HEK293 (cell line): ENCODE data around the gene LINS1.

Experiments used
- CTCF ChIA-PET: fragments of 350-600 bp; formaldehyde crosslinking; extraction: SDS; loops from one replicate; lab custom pipeline; 2021; ENCODE audit warnings: antibody characterized with exemption; lab: Yijun Ruan, JAX
- POLR2A ChIA-PET: fragments of 300-600 bp; formaldehyde crosslinking; extraction: SDS; loops from one replicate; lab custom pipeline; 2020; ENCODE audit warnings: antibody characterized with exemption, inconsistent platforms; lab: Yijun Ruan, JAX
- H3K27ac ChIP-seq: fragments of 200-500 bp; sonication (Bioruptor generic); 2 replicates; pipeline ENCODE4 v1.5.1; 2014; ENCODE audit warnings: low read depth, low read length, control low read depth, inconsistent platforms; ENCODE audit errors: extremely low read depth
- H3K36me3 ChIP-seq, 2 experiments: fragments of 200-500 bp in 1 of 2; sonication (Bioruptor generic) in 1 of 2; 1 replicate in 1 of 2; 2 replicates in 1 of 2; pipeline ENCODE4 v1.5.1; 2014 to 2017; ENCODE audit warnings: inconsistent platforms in 2 of 2, low read length in 2 of 2; ENCODE audit not compliant: control insufficient read depth in 2 of 2, insufficient read depth in 1 of 2
- H3K4me1 ChIP-seq: fragments of 200-500 bp; sonication (Bioruptor generic); 2 replicates; pipeline ENCODE4 v1.5.1; 2014; ENCODE audit warnings: mild to moderate bottlenecking, low read length, inconsistent platforms; ENCODE audit not compliant: control insufficient read depth, insufficient read depth
- H3K4me3 ChIP-seq: 2 replicates; pipeline ENCODE4 v1.5.1; 2011; ENCODE audit warnings: low read depth, mild to moderate bottlenecking, control low read depth, low read length, moderate library complexity
- H3K9me3 ChIP-seq: fragments of 200-500 bp; sonication (Bioruptor generic); 2 replicates; pipeline ENCODE4 v1.5.1; 2014; ENCODE audit warnings: low read depth, low read length, inconsistent platforms; ENCODE audit not compliant: control insufficient read depth, insufficient read depth
- BCL11B ChIP-seq: fragments of 450-650 bp; formaldehyde crosslinking; IDR thresholded peaks from 2 replicates; pipeline ENCODE4 v1.5.1; 2016; ENCODE audit warnings: low read depth, missing biosample characterization, missing genetic modification characterization
- BCL6B ChIP-seq: fragments of 450-650 bp; formaldehyde crosslinking; IDR thresholded peaks from 2 replicates; pipeline ENCODE4 v1.5.1; 2017; ENCODE audit warnings: missing biosample characterization, missing genetic modification characterization
- GFI1B ChIP-seq: fragments of 450-650 bp; formaldehyde crosslinking; IDR thresholded peaks from 2 replicates; pipeline ENCODE4 v1.5.1; 2016; ENCODE audit warnings: missing biosample characterization, missing genetic modification characterization
- KLF10 ChIP-seq: fragments of 450-650 bp; IDR thresholded peaks from 2 replicates; pipeline ENCODE4 v1.5.1; 2018; ENCODE audit warnings: missing biosample characterization, mild to moderate bottlenecking, missing genetic modification characterization
- MEIS1 ChIP-seq: sonication (generic); formaldehyde crosslinking; IDR thresholded peaks from 2 replicates; pipeline ENCODE4 v1.8.1; 2022; ENCODE audit warnings: missing genetic modification reagents, mild to moderate bottlenecking, borderline replicate concordance
- MYNN ChIP-seq: fragments of 450-650 bp; formaldehyde crosslinking; IDR thresholded peaks from 2 replicates; pipeline ENCODE4 v1.5.1; 2016; ENCODE audit warnings: missing biosample characterization, missing genetic modification characterization, borderline replicate concordance
- OVOL3 ChIP-seq: fragments of 450-650 bp; formaldehyde crosslinking; IDR thresholded peaks from 2 replicates; pipeline ENCODE4 v1.5.1; 2016; ENCODE audit warnings: missing biosample characterization, missing genetic modification characterization
- SP3 ChIP-seq: fragments of 450-650 bp; formaldehyde crosslinking; IDR thresholded peaks from 2 replicates; pipeline ENCODE4 v1.5.1; 2016; ENCODE audit warnings: missing biosample characterization, missing genetic modification characterization
- ZBTB10 ChIP-seq: fragments of 450-650 bp; formaldehyde crosslinking; IDR thresholded peaks from 2 replicates; pipeline ENCODE4 v1.5.1; 2016; ENCODE audit warnings: missing biosample characterization, missing genetic modification characterization
- ZNF112 ChIP-seq: fragments of 450-650 bp; formaldehyde crosslinking; IDR thresholded peaks from 2 replicates; pipeline ENCODE4 v1.5.0; 2017; ENCODE audit warnings: missing biosample characterization, missing genetic modification characterization
- ZNF140 ChIP-seq: fragments of 450-650 bp; formaldehyde crosslinking; IDR thresholded peaks from 2 replicates; pipeline ENCODE4 v1.5.1; 2016; ENCODE audit warnings: missing biosample characterization, missing genetic modification characterization
- ZNF169 ChIP-seq: fragments of 450-650 bp; formaldehyde crosslinking; IDR thresholded peaks from 2 replicates; pipeline ENCODE4 v1.5.1; 2016; ENCODE audit warnings: missing biosample characterization, missing genetic modification characterization
- ZNF174 ChIP-seq: fragments of 450-650 bp; formaldehyde crosslinking; IDR thresholded peaks from 2 replicates; pipeline ENCODE4 v1.5.0; 2017; ENCODE audit warnings: missing biosample characterization, mild to moderate bottlenecking, missing genetic modification characterization
- ZNF2 ChIP-seq: fragments of 450-650 bp; formaldehyde crosslinking; IDR thresholded peaks from 2 replicates; pipeline ENCODE4 v1.5.1; 2016; ENCODE audit warnings: missing biosample characterization, missing genetic modification characterization
- ZNF274 ChIP-seq, 2 experiments: fragments of 200-500 bp in 1 of 2; fragments of 450-650 bp in 1 of 2; sonication (Bioruptor generic) in 1 of 2; formaldehyde crosslinking in 1 of 2; IDR thresholded peaks; 2 replicates each; pipeline versions ENCODE4 v1.5.1 to v1.6.1; 2014 to 2016; ENCODE audit warnings: borderline replicate concordance in 1 of 2, inconsistent platforms in 1 of 2, low read length in 1 of 2, missing biosample characterization in 1 of 2, missing genetic modification characterization in 1 of 2
- ZNF37A ChIP-seq: fragments of 450-650 bp; IDR thresholded peaks from 2 replicates; pipeline ENCODE4 v1.5.1; 2018; ENCODE audit warnings: missing biosample characterization, missing genetic modification characterization
- ZNF404 ChIP-seq: fragments of 450-650 bp; formaldehyde crosslinking; IDR thresholded peaks from 2 replicates; pipeline ENCODE4 v1.5.1; 2017; ENCODE audit warnings: missing biosample characterization, missing genetic modification characterization
- ZNF423 ChIP-seq: fragments of 450-650 bp; formaldehyde crosslinking; IDR thresholded peaks from 2 replicates; pipeline ENCODE4 v1.5.1; 2016; ENCODE audit warnings: missing biosample characterization, missing genetic modification characterization
- ZNF48 ChIP-seq: fragments of 450-650 bp; formaldehyde crosslinking; IDR thresholded peaks from 2 replicates; pipeline ENCODE4 v1.5.1; 2016; ENCODE audit warnings: missing biosample characterization, missing genetic modification characterization
- ZNF488 ChIP-seq: fragments of 450-650 bp; formaldehyde crosslinking; IDR thresholded peaks from 2 replicates; pipeline ENCODE4 v1.5.1; 2016; ENCODE audit warnings: missing biosample characterization, missing genetic modification characterization
- ZNF530 ChIP-seq: fragments of 450-650 bp; formaldehyde crosslinking; IDR thresholded peaks from 2 replicates; pipeline ENCODE4 v1.5.1; 2016; ENCODE audit warnings: low read depth, missing biosample characterization, missing genetic modification characterization
- ZNF585B ChIP-seq: fragments of 450-650 bp; formaldehyde crosslinking; IDR thresholded peaks from 2 replicates; pipeline ENCODE4 v1.5.1; 2016; ENCODE audit warnings: missing biosample characterization, missing genetic modification characterization
- ZNF707 ChIP-seq: fragments of 450-650 bp; formaldehyde crosslinking; IDR thresholded peaks from 2 replicates; pipeline ENCODE4 v1.5.1; 2016; ENCODE audit warnings: missing biosample characterization, missing genetic modification characterization
- ZNF777 ChIP-seq: fragments of 450-650 bp; formaldehyde crosslinking; IDR thresholded peaks from 2 replicates; pipeline ENCODE4 v1.5.1; 2017; ENCODE audit warnings: missing biosample characterization, missing genetic modification characterization, borderline replicate concordance
- ZSCAN18 ChIP-seq: fragments of 450-650 bp; formaldehyde crosslinking; IDR thresholded peaks from 2 replicates; pipeline ENCODE4 v1.5.1; 2016; ENCODE audit warnings: missing biosample characterization, missing genetic modification characterization
- ZSCAN30 ChIP-seq: fragments of 450-650 bp; IDR thresholded peaks from 2 replicates; pipeline ENCODE4 v1.5.1; 2018; ENCODE audit warnings: missing biosample characterization, mild to moderate bottlenecking, missing genetic modification characterization, moderate library complexity
- ZSCAN4 ChIP-seq: fragments of 450-650 bp; formaldehyde crosslinking; IDR thresholded peaks from 2 replicates; pipeline ENCODE4 v1.5.1; 2017; ENCODE audit warnings: missing biosample characterization, missing genetic modification characterization

The LINS1 gene

GRCh38 chr15:100642213-100642949 is 40.4 kb upstream of the LINS1 start:
- no peak overlapping the region for H3K4me3 ChIP-seq
- POLR2A ChIA-PET: no interaction called here
- no peaks in the 10 kb centered on the region for H3K9me3 ChIP-seq
- CTCF ChIA-PET: no interaction called here
- no peaks in the 10 kb centered on the region for H3K4me1 ChIP-seq
- no peak for TF ChIP-seq ZNF777 (tag by site-specific recombination)
- no peak for TF ChIP-seq ZNF140 (tag by site-specific recombination)
- no peak for TF ChIP-seq KLF10
- no peak for TF ChIP-seq OVOL3 (tag by site-specific recombination)
- TF ChIP-seq ZNF48: no peak
- no peak for TF ChIP-seq ZNF488 (tag by site-specific recombination)
- TF ChIP-seq ZNF274 (IDR thresholded peaks at IDR 0.05; ENCODE audit: low read length): no peak
- no peak for TF ChIP-seq ZNF274 (tag by site-specific recombination; IDR thresholded peaks at IDR 0.05; ENCODE audit: borderline replicate concordance)
- no peak for TF ChIP-seq ZBTB10
- TF ChIP-seq ZNF585B: no peak
- TF ChIP-seq ZSCAN4: no peak
- TF ChIP-seq BCL6B (tag by site-specific recombination): no peak
- TF ChIP-seq ZNF37A (tag by site-specific recombination): no peak
- no peak for TF ChIP-seq ZSCAN18
- TF ChIP-seq BCL11B (tag by site-specific recombination): no peak
- no peak for TF ChIP-seq ZNF404 (tag by site-specific recombination)
- no peak for TF ChIP-seq GFI1B (tag by site-specific recombination)
- TF ChIP-seq, all 188 proteins: peak for 0
- no peak overlapping the region for H3K27ac ChIP-seq
- H3K36me3 ChIP-seq: no peaks in the 10 kb centered on the region

- no peak overlapping the region for H3K4me3 ChIP-seq
- no peak overlapping the region for H3K27ac ChIP-seq
- TF ChIP-seq ZNF707 (tag by site-specific recombination) (no peak), ZSCAN30 (tag by site-specific recombination) (no peak), ZNF423 (tag by site-specific recombination) (no peak), MYNN (tag by site-specific recombination) (no peak), ZNF112 (tag by site-specific recombination) (no peak), SP3 (tag by site-specific recombination) (no peak), ZNF174 (tag by site-specific recombination) (no peak), ZNF530 (tag by site-specific recombination) (no peak), ZNF2 (tag by site-specific recombination) (no peak), ZNF169 (tag by site-specific recombination) (no peak), MEIS1 (no peak)
- H3K4me1 ChIP-seq: no peaks in the 10 kb centered on the region; the same call in 1 of the 2 replicates
- H3K36me3 ChIP-seq: no peaks in the 10 kb centered on the region; a peak in 1 of 3 replicates
- ChIA-PET CTCF (interaction anchor here (8.1 kb wide), 1 partner anchor 369 kb away, joined by 55 read pairs; no protein-coding TSS in a partner anchor), POLR2A (no interaction called here)
- H3K9me3 ChIP-seq: no peaks in the 10 kb centered on the region
Observed at GRCh38 chr15:100638177-100638730, 36.3 kb upstream of the LINS1 start.
